Adipose tissue (tissue), 3 donors: ENCODE measurements around the gene ADD3. TPM values are rescaled to one million over a fixed set of nuclear protein-coding genes. Genes with fewer than 3 reads are reported as not detected.
"Not testable (repeated sequence)": the region's sequence is repeated elsewhere in the genome, so short reads cannot be mapped to it uniquely, and the experiment has no call there.

Experiments used
- H3K27ac ChIP-seq: one replicate; pipeline ENCODE4 v1.5.1; 2013; ENCODE audit warnings: low read depth, low read length
- WGBS, 3 donors: extraction: QIAGEN DNeasy Blood & Tissue Kit; methylation state at CpG; one replicate each; pipeline ENCODE4 v1.1.7; 2013; 5-methylcytosine and 5-hydroxymethylcytosine counted together
- polyA plus RNA-seq, 3 donors: library from polyadenylated mRNA; stranded (reverse); fragments of 200-250 nt; gene quantifications; one replicate each; pipeline ENCODE4 v1.2.3, GENCODE V29; 2013
- donor health status: healthy with polysubstance abuse.
- donor health status: Bipolar disorder and iron deficiency.
- donor health status: healthy.

ADD3 gene
- polyA plus RNA-seq, 3 donors: 26.1 to 131 (median 39.8) TPM

DNA sequence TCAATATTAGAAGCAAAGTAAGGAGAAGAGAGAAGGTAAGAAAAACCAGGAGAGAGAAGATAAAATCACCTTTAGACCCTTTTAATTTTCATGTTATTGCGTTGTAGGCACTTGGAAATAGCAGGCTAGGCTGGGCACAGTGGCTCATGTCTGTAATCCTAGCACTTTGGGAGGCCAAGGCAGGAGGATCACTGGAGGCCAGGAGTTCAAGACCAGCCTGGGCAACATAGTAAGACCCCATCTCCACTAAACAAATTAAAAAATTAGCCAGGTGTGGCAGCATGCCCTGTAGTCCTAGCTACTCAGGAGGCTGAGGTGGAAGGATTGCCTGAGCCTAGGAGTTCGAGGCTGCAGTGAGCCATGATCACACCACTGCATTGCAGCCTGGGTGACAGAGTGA lies 106.9 kb downstream of the ADD3 start:
- not testable (repeated sequence) for H3K27ac ChIP-seq
- WGBS, 3 donors: 98 to 100% (median 99%) methylated on average over 2 of the region's 2 CpGs

DNA sequence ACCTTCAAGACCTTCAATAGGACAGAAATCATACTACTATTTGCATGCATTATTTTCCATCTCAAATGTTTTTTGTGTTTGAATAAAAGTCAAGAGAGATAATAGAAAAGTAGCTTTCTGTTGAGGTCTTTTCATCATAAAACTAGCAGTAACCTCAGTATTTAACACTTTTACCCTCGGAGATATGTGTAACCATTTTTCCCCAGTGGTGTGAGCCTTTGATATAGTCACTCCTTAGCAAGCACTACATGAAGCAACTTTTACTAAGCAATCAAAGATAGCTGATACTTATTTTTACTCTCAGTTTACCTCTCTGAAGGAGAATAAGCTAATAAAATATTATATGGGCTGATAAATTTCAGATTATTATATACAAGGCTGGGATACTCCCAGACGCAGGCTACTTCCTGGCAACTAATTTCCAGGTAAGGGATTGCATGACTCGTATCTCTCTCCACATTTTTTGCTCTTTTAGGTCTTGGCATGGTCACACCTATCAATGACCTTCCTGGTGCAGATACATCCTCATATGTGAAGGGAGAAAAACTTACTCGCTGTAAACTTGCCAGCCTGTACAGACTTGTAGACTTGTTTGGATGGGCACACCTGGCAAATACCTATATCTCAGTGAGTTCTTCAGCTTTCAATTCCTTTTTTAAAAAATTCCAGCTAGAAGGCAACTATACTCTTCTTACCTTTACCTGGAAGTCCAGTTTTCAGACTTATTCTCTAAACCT lies 108.2 kb downstream of the ADD3 start:
- no peak overlapping the region for H3K27ac ChIP-seq
- 84 to 92% (median 90%) methylated on average over 4 of the region's 4 CpGs for WGBS, 3 donors

DNA sequence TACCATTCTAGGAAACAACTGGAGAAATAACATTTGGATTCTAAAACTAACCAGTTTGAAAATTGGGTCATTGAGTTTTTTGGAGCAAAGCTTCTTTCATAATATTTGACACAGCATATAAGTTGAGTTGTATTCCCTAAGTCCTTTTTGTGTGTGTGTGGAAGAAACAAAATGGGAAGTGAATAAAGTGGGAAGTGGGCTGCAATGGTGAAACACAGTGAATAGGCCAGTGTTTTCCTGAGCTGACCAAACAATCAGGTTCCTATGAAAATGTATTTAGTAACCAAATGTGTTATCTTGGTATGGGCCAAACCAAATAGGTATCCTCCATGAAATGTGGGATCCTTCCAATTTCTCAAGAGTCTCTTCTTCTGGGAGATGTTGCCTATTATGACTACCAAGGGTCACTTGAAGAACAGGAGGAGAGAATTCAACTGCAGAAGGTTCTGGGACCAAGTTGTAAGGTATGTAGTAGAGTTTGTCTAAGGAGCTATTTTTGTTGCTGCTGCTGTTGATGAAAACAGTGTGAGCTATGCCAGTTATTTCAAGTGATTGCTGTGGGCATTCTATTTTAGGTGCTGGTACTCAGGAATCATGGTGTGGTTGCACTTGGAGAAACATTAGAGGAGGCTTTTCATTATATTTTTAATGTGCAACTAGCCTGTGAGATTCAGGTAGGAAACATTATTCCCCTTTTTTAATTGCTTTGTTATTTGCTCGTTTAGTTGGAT lies 111.3 kb downstream of the ADD3 start:
- 76 to 94% (median 81%) methylated on average over 1 of the region's 1 CpG for WGBS, 3 donors
- H3K27ac ChIP-seq: no peak overlapping the region

DNA sequence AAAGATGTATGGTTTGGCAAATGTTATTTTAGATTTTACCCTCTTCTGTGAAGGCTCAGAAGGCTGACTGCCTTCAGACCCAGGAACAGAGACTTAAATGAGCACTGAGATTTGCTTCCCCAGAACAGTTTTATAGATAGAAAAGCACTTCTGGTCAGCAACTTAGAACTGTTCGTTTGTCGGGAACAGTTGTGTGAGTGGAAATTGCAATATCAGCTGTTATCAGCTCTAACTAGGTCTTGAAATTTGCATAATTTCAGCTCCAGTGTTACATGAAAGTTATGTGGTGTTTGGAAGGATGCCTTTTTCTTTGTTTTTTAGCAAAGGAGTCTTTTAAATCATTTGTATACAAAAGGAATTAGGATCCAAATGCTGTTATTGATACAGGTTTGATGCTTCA lies 115.8 kb downstream of the ADD3 start:
- WGBS, 3 donors: 79 to 87% (median 83%) methylated on average over 2 of the region's 2 CpGs

DNA sequence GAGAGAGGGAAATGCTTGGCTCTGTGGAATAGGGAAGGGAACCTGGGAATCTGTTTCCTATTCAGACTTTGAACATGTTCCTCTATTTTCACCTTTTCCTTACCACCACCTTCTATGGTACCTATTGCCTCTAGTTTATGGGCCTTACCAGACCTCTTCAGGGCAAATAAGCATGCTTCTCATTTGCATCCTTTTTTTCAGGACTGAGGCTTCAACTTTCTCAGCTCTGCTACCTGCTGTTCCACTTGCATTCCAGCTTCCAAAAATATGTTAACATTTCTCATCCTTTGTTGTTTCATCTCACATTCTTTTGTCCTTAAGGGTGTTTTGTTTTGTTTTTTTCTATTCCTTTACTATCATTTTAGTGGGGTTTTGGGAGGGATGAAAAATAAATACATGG lies 121.7 kb downstream of the ADD3 start:
- no peak overlapping the region for H3K27ac ChIP-seq

More for the DNA sequence above, 115.8 kb downstream of the ADD3 start:
- H3K27ac ChIP-seq: no peak overlapping the region

DNA sequence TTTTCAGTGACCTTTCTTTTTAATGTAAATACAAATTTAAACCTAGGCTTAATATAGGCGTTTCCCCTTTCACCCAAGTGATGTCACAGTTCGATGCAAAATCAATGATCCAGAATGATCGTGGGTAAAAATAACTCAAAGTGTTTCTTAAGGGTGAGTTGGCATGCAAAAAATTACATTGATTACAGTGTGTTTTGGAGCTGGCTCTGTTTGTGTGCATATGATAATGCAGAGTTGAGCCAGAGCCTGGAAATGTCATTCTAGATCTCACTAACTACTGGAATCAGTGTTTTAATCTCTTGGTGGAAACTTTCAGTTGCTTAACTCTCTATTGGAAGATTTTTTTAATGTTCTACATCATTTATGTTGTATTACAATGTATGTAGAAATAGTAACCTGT lies 127.1 kb downstream of the ADD3 start:
- WGBS, 3 donors: 41 to 91% (median 88%) methylated on average over 3 of the region's 3 CpGs
- H3K27ac ChIP-seq: no peak overlapping the region

DNA sequence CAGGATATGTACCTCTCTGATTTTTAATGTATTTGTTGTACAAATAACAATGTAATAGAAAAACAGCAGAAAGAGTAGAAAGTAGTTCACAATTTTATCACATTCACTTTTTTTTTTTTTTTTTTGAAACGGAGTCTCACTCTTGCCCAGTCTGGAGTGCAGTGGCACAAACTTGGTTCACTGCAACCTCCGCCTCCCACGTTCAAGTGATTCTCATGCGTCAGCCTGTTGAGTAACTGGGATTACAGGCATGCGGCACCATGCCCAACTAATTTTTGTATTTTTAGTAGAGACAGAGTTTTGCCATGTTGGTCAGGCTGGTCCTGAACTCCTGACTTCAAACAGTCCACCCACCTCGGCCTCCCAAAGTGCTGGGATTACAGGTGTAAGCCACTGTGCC lies 128.1 kb downstream of the ADD3 start:
- 86 to 93% (median 87%) methylated on average over 6 of the region's 6 CpGs for WGBS, 3 donors
- H3K27ac ChIP-seq: not testable (repeated sequence)

DNA sequence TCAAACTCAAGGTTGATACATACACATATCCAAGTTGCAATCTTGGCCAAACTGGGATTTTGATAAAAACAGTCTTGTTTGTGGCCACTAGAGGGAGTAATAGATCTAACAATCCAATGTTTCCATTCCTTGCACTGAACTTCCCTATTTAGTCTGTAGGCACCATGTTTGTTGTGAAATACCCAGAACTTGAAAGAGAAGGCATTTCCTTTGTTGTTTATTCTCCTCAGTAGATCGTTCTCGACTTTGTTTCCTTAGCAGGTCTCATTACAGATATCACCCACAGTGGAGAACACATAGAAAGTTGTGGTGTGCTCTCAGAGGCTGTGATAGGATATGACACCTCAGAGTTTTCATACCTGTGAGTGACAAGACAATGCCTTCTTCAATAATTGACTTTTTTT lies 129.4 kb downstream of the ADD3 start:
- 0 to 1% (median 1%) methylated on average over 2 of the region's 2 CpGs for WGBS, 3 donors
- no peak overlapping the region for H3K27ac ChIP-seq

DNA sequence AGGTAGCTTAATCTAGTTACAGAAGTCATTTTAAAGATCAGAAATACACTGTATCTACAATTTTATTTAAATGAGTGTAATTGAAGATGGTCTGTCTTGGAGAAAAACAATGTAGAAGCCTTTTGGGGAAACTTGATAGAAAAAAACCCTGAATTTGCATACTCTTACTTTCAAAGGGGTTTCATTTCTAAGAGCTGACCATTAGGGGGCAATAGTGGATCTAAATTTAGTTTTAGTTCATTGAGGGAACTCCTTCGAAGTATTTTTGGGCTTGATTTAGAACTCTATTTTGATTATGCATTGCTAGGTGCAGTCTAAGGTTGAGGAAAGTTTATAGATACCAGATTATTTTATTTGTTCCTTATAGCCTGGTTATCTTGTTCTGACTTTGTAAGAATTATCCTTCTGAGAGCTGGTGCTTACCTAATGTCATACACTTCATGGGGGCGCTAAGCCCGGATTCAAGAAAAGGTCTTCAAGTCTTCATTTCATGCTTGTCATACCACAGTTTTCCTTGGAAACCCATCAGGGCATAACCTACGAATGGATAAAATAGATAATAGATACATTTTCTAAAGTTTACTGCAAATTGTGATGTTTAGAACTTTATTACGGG lies 130.5 kb downstream of the ADD3 start:
- 67 to 70% (median 68%) methylated on average over 5 of the region's 5 CpGs for WGBS, 3 donors
- no peak overlapping the region for H3K27ac ChIP-seq

DNA sequence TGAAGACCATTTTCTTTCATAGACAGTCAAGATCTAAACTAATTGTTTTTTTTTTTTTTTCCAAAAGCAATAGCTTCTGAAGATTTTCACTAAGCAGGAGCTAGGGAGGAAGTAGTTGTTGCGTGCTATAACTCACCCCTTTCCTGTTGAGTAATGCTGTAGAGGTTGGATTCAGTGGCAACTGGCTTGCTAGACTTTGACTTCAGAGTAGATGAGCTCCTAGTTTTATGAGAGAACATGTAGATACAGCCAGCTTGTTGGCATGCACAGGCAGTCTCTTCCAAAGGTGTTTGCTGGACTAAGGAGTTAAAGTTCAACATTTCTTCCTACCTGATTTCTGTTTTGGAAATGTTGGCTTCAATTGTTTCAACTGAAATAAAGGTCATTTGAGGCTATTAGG lies 133.4 kb downstream of the ADD3 start:
- 41 to 82% (median 45%) methylated on average over 1 of the region's 1 CpG for WGBS, 3 donors

DNA sequence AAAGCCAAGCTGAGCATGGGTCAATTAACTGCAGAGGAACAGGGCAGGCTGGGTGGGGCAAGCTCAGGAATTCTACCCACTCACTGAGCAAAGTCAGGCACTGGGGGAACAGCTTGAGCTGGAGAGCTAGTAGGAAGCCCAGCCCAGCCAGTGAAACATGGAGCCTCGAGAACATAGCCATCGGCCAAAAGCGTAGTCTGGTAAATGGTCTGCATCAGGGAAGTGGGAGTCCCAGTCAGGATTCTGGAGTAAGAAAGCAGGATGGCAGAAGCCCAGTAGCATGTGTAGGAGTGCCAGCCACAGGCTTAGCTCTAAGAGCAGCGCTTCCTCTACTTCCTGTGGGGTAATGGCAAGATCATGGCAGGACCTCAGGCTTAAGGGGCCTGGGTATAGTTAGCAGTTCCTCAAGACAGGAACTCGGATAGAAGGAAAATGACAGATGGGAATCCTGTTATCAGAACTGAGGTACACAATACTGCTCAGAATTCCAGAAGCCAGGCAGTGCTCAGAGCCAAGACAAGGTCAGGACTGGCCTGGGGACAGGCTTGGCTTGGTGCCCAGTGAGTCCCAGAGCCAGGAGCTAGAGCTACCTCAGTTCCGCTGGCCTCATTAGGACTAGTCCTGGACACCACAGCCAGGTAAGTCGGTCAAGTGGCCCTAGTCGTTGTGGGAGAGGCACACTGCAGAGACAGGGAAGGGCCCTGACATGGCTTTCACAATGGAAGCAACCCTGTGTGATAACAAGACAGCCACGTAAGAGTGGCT lies 134.3 kb downstream of the ADD3 start:
- no peak overlapping the region for H3K27ac ChIP-seq

More for the DNA sequence above, 133.4 kb downstream of the ADD3 start:
- H3K27ac ChIP-seq: no peak overlapping the region

DNA sequence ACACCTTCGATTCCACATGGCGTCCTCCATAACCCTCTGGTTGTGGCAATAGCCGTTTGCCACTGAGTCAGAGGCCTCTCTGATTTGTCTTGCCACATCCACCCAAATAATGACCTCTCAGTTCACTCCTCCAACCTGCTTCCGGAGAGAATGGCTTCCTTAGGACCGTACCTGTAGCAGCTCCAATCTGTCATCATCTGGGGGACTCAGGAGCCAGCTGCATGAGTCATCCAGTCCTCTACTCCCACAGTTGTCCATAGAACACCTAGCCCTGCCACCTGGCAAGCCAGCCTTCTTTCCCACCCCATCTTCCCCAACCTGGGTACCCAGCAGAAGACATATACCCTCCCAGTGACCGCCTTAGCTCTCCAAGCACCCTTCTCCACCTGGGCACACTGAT lies 135.2 kb downstream of the ADD3 start:
- H3K27ac ChIP-seq: no peak overlapping the region
- 73 to 84% (median 83%) methylated on average over 6 of the region's 6 CpGs for WGBS, 3 donors

More for the DNA sequence above, 134.3 kb downstream of the ADD3 start:
- 46 to 52% (median 49%) methylated on average over 9 of the region's 9 CpGs for whole genome bisulfite sequencing, 3 donors

DNA sequence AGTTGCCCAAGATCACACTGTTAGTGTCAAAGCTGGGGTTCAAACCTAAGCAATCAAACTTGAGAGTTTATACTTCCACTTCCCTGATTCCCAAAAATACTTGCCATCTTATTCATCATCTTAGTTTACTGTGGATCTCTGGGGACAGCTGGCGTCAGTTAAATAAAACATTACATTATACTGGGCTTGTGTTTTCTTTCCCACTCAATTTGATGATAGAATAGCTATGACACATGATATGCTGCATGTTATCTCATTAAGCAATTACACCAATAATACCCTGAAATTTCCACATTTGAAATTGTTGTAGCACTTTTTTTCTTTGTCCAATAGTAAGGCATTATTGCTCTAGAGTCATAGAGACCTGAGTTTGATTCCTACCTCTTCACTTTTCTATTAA lies 136.7 kb downstream of the ADD3 start:
- WGBS, 3 donors: 68 to 77% (median 75%) methylated on average over 1 of the region's 1 CpG
- H3K27ac ChIP-seq: no peak overlapping the region

DNA sequence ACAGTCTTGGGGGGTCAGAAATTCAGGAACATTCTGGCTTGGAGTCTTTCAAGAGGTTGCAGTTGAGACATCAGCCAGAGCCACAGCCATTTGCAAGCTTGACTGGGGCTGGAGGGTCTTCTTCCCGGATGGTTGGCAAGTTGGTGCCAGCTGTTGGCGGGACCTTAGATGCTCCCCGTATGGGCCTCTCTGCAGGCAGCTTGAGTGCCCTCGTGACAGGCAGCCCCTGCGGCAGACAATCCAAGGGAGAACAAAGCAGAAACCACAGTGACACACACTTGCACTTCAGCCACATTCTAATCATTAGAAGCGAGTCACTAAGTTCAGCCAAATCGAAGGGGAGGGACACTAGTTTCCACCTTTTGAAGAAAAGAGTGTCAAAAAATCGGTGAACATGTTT lies 140.2 kb downstream of the ADD3 start:
- WGBS, 3 donors: 62 to 71% (median 64%) methylated on average over 8 of the region's 8 CpGs
- no peak overlapping the region for H3K27ac ChIP-seq

DNA sequence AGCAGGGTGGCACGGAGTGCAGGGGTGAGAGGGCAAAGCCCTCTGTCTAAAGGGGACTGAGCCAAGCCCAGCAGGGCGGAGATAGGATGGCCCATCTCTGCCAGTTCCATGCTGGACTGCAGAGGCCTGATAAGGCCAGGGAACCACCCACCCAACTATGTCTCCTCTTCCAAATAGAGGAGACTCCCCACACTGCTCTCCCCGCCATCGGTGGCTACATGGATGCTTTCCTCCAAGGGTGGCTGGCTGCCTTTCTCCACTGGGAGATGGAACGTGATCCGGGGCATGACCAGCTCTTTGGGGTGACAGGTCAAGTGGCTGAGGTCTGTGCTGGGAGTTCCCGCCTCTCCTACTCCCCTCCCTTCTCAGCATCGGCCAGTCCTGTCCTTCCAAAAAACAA lies 141.5 kb downstream of the ADD3 start:
- H3K27ac ChIP-seq: no peak overlapping the region
- 74 to 80% (median 76%) methylated on average over 8 of the region's 8 CpGs for WGBS, 3 donors

DNA sequence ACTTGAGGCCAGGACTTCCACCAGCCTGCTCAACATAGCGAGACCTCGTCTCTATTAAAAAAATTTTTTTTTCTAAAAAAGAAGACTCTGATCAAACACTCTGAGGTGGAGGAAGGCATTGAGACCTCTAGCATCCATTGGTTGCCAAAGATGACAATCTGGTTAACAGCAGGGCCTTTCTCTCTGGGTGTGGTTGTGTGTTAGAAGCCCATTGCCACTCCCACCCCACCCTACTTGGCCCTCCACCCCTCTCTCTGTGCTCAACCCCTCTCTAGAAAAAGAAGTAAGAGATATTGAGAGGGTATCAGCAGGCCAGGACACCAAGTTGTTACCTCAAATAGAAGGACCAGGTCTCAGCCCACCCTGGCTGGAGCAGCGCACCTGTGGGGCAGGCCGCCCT lies 142.3 kb downstream of the ADD3 start:
- H3K27ac ChIP-seq: no peak overlapping the region
- 91 to 98% (median 92%) methylated on average over 4 of the region's 4 CpGs for whole genome bisulfite sequencing, 3 donors

DNA sequence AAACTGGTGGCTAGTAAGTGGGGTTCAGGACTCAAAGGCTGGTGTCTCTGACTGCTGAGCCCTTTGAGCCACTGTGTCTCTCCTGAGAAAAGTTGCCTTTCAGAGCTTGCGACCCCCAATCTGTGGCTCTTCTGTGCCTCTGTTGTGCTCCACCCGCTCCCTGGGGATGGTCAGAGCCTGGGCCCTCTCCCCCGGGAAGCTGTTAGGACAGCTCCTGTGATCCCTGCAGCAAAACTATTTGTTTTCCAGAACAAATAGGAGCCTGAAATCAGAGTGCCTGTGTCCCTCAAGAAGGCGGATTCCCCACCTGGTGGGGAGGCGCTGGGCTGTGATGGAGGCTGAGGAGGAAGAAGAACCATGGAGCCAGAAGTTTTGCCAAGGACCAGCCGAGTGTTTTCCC lies 143.2 kb downstream of the ADD3 start:
- 70 to 79% (median 72%) methylated on average over 6 of the region's 6 CpGs for WGBS, 3 donors
- H3K27ac ChIP-seq: no peak overlapping the region

DNA sequence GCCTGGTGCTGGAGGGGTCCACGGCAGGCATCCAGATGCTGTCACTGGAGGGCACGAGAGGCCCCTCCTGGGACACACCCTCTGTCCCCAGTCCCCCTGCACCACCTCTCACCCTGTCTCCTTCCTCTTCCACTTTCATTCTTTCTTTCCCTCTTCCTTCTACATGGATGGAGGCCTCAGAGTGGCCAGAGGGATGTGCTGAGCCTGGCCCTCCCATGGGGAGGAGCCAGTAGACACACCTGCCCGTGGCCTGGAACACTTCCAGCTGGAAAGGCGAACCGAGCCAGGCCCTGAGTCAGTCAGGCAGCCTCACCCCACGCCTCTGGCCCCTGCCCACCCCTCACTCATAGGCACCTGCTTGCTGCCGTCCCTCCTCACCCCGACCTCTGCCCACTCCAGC lies 143.7 kb downstream of the ADD3 start:
- 28 to 44% (median 37%) methylated on average over 8 of the region's 8 CpGs for WGBS, 3 donors

DNA sequence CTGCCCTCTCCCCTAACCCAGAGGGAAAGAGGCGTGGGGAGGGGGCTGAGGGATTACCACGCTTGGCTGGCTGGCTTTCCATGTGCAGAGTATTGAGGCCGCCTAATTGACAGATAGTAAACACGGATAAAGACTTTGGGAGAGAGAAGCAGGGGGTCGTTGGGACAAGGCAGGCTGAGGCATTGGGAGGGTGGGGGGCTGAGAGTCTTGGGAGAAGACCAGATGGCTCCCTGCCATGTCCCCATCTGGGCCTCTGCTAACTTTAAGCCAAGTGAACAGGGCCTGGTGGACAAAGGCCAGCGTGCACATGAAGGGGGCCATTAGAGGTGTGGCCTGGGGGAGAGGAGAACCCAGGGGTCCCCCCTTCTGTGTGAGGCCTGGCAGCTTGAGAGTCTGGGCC lies 144.2 kb downstream of the ADD3 start:
- no peak overlapping the region for H3K27ac ChIP-seq
- WGBS, 3 donors: 48 to 64% (median 60%) methylated on average over 6 of the region's 6 CpGs

More for the DNA sequence above, 143.7 kb downstream of the ADD3 start:
- H3K27ac ChIP-seq: no peak overlapping the region
